Iris pigment epithelial cell (primary cell): ENCODE data around the gene CTNNB1.

Experiments used
- DNase-seq: peaks from one replicate; pipeline ENCODE4 v3.0.0-alpha.2; 2011; ENCODE audit warnings: low read depth

CTNNB1 gene

DNA sequence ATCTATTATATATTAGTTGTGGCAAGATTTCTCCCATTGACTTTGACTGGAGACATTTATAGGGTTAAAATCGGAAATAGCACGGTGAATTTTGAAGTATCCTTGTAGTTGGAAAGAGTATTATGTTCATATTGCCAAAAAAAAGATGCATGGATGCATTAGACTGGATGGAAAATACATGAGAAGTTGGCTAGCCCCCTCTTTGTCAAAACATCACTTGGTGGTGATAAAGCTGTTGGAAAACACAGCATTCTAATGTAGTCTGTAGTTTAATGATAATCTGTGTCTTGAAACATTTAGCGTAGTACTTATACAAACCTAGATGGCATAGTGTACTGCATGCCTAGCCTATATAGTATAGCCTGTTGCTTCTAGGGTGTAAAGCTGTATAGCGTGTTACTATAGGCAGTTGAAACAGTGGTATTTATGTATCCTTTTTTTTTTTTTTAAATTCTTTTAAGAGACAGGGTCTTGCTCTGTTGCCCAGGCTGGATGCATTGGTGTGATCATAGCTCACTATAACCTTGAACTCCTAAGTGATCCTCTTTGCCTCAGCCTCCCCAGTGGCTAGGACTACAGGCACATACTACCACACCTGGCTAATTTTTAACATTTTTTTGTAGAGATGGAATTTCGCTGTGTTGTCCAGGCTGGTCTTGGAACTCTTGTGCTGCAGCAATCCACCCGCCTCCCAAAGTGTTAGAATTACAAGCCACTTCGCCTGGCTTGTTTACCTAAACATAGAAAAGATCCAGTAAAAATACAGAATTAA, 21.8 kb downstream of the CTNNB1 start:
- no peak for DNase-seq

DNA sequence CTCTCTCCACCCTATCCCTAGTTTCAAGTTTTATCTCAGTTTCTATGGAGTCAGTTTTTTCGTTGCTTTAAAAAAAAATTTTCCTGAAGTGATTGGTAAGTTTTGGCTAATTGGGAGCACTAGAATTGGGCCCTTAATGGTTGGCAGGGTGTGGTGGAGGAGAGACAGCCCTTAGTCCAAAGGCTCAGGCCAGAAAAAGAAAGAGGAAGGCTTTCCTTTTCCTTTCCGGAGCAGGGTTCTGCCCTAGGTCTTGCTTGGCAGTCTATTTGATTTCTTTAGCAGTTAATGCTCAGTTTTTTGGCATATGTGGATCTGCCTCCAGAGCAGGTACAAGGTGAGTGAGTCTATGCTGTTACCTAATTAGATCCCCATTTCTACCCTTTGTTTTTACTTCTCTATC, 22.7 kb downstream of the CTNNB1 start:
- no peak for DNase-seq

DNA sequence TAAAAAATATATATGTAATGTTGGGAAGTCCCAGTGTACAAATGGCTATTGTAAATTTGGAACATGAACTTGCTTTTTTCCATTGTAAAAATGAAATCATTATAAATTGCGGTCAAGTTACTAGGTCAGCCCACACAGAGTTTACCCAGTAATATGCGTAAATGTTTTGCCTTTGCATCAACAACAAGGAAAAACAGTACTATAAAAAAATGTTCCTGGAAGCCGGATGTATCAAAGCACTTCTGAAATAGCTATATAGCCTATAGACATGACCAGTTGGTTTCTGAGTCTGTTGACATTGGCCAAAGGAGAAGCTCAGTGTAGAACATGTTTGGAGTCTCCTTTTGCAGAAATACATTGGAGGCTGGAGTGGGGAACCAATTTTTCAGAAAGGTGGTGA, 23.2 kb downstream of the CTNNB1 start:
- no peak for DNase-seq

DNA sequence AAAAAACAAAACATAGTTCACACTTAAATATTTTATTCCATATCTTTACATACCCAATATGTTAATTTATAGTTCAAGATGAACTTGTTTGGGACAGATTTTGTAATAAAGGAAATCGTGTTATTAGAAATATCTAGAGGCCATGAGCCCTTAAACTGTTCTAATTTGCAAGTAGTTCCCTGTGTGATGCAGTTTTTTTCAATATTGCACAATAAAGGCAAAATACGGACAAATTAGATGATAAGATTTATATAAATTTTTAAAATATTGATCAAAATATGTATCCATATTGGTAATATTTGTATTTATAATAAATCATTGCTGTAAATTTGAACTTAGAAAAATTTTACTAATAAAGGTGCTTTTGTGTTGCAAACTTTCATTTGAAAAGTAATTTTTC, 23.8 kb downstream of the CTNNB1 start:
- DNase-seq: no peak

DNA sequence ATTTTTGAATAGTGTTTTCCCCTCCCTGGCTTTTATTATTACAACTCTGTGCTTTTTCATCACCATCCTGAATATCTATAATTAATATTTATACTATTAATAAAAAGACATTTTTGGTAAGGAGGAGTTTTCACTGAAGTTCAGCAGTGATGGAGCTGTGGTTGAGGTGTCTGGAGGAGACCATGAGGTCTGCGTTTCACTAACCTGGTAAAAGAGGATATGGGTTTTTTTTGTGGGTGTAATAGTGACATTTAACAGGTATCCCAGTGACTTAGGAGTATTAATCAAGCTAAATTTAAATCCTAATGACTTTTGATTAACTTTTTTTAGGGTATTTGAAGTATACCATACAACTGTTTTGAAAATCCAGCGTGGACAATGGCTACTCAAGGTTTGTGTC, 24.4 kb downstream of the CTNNB1 start:
- no peak for DNase-seq

DNA sequence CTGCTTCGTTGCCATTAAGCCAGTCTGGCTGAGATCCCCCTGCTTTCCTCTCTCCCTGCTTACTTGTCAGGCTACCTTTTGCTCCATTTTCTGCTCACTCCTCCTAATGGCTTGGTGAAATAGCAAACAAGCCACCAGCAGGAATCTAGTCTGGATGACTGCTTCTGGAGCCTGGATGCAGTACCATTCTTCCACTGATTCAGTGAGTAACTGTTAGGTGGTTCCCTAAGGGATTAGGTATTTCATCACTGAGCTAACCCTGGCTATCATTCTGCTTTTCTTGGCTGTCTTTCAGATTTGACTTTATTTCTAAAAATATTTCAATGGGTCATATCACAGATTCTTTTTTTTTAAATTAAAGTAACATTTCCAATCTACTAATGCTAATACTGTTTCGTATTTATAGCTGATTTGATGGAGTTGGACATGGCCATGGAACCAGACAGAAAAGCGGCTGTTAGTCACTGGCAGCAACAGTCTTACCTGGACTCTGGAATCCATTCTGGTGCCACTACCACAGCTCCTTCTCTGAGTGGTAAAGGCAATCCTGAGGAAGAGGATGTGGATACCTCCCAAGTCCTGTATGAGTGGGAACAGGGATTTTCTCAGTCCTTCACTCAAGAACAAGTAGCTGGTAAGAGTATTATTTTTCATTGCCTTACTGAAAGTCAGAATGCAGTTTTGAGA, 25.0 kb downstream of the CTNNB1 start:
- peak; percentile 91 for DNase-seq

DNA sequence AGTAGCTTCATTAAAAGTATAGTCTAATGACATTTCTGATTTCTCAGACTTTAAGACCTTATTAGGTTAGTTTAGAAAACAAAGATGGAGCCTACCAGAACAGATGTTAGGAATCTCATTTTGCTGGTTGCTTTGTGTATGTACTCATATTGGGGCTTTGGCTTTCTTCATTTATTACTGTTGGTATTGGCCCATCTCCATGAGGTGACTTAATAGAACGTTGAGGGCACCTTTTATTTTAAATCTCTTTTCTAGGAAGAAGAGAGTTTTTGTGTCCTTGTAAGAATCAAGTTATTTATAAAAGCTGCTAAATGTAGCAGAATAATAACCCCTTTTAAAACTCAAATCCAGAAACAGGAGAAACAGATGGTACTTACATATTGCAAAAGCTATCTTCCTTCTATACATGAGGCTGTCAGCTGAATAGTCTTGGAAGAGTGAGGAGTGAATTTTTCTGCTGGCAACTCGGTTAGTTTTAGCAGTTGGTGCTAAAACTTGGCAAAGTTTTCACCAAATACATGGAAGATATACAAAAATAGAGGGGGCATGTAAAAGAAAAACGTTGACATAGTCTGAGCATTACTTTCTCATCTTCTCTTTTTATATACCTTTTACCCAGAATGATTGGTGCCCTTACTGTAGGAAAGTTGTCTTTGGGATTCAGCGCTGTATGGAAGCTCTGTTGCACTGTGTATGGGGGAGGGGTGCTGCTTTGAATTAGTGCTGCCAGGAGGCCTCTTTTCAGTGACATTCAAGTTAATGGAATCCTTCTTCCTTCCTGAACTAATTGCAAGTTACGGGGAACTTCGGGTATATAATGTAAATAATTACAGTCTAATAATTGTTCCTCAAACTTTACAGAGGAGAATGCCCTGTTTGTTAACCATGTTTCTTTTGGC, 35.8 kb downstream of the CTNNB1 start:
- DNase-seq: peak; percentile 38

DNA sequence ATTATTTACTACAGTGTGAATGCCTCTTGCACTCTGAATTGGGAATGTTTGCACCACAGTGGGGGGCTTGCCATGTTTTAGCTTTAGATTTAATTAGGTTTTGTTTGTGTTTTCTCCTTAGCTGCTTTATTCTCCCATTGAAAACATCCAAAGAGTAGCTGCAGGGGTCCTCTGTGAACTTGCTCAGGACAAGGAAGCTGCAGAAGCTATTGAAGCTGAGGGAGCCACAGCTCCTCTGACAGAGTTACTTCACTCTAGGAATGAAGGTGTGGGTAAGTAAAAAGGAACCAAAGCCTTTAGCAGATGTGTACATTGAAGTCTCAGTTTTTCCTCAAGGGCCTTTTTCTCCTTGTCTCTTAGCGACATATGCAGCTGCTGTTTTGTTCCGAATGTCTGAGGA, 36.9 kb downstream of the CTNNB1 start:
- no peak for DNase-seq

DNA sequence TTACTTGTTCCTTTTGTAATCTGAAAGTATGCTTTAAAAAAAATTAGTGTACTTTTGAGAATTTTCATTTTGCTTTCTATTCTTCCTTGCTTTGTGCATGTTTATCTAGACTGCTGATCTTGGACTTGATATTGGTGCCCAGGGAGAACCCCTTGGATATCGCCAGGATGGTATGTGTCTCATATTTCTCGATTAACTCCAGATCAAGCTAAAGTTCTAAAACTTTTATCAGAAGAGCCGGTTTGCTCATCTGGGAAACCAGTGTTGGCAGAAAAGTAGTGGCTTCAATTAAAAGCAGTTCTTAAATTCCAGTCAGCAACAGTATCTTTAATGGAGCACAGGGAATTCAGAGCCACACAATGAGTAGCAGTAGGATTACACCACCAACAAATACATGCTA, 38.6 kb downstream of the CTNNB1 start:
- DNase-seq: no peak

DNA sequence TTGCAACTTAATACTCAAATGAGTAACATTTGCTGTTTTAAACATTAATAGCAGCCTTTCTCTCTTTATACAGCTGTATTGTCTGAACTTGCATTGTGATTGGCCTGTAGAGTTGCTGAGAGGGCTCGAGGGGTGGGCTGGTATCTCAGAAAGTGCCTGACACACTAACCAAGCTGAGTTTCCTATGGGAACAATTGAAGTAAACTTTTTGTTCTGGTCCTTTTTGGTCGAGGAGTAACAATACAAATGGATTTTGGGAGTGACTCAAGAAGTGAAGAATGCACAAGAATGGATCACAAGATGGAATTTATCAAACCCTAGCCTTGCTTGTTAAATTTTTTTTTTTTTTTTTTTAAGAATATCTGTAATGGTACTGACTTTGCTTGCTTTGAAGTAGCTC, 40.3 kb downstream of the CTNNB1 start:
- no peak for DNase-seq

DNA sequence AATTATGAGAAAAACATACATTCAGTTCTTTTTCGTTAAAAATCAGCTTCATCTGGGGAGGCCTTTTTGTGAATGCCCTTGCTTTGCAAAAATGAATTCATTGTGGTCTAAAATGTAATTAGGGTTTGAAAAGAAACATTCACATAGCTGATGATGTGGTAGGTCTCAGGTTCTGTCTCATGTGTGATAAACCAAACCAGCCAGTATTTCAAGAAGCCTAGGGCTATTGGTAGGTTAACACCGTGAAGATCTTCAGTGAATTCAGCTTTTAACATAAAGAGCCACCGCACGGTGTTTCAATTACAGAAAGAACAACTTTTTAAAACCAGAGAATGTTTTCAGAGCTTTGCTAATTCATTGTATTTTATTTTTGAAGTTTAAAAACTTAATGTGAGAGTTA, 41.9 kb downstream of the CTNNB1 start:
- DNase-seq: no peak

DNA sequence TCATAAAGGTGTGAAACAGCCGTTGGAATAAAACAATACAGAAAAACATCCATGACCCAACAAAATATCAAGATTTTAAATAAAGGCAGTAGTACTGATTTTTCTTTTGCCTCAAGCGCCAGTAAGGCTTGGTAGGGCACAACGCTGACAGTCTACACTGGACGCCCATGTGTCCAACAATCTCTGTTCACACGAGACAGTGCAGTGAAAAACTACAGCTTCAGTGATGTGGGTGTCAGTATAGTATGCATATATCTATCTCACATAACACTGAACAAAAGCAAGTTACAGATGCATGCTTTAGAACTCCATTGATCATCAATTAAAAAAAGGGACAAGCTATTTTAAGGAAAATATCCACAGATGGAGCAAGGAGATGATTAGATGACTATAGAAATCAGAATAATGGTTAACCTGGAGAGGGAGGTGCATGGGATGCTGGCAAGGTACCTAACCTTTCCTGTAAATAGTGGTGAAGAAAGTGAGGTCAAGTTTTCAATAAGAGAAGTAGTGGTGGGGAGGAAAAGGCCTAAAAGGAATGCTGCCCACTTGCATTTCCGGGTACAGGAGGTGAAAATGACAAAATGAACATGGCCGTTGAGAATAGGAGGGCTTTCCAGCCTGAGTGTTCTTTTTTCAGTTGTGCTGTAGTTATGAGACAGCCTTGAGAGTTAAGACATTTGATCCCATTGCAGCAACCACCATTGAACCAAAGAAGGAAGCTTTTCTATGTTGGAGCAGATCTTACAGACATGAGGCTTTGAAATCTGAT, 42.7 kb downstream of the CTNNB1 start:
- no peak for DNase-seq

DNA sequence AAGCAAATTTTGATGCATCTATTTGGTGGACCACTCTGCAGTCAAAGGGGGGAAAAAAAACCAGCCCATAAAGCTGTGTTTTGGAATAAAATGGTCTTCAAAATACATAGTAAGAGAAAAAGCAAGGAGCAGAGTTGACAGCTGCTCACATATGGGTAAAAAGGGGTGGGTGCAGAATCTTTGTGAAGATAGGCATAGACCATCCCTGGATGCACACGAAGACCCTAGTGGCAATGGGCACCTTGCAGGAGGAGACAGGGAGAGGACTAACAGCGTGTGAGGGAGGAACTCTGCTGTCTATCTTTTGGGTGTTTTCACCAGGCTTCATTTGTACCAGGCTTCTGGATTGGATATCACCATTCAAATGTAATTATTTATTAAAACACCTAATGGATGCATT, 43.9 kb downstream of the CTNNB1 start:
- DNase-seq: no peak

DNA sequence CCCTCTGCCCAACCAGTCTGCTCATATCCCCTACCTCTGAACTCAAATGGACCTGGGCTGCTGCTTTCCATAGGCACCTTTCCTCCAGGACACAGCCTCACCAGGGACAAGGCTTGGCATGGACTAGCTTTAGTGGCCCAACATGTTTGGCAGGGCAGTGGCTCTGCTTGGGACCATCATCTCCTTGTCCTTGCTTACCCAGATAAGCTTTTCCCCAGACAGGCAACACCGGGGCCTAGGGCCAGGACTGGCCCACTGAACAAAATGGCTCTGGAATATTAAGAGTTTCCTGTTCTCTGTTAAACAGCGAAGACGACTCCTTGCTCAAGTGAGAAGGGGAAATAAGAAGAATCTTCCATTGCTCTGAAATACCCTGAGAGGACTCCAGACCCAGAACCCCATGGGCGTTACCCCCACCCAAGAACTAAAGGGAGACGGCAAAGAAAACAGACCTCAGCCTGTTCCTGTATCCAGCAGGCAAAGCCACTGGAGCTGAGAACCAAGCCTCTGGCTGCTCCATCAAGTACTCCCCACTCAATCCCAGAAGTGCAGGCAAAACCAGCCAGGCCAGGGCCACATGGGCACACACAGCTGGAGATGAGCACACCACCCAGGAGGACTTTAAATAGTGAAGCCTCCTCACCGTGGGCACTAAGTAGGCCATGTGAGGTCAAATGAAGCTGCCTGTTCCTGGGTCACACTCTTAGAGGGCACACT, 45.5 kb downstream of the CTNNB1 start:
- DNase-seq: no peak

DNA sequence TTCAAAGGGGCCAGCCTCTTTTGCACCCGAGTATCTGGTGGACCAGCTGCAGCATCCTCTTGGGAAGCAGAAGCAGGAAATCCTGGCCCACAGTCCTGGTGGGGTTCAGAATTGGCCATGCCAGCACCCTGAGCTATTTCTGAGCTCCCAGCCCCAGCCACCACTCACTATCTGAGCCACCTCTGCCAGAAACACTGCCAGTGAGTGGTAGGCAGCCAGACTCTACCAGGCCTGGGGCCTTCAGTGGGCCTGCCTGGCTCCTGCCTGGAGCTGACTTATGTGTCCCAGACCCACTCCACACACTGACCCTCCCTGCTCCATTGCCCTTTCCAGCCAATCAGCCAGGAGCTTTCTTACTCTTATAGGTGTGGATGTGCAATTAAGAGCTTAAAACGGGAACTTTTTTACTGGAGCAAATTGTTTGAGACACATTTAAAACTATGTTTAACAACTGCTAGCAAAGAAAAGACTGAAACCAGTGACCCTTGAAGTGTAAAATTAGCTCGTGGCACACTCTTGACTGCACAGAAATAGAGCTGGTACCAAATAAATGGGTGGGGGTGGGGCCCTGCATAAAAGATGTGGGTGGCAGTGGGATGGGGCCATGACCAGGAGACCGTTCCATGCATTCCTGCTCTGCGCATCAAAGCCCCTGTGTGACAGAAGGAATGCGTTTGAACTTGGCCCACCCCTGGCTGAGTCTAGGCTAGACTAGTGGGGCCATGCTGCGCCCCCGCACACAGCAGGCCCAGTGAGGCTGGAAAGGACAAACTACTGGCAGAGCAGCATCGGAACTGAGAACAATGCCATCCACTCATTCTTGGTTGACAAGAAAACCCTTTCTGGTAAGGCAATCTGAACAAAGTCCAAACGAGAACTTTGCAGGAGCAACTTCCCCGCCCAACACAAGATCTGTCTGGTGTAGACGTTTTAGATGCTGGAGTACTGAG, 48.0 kb downstream of the CTNNB1 start:
- no peak for DNase-seq

DNA sequence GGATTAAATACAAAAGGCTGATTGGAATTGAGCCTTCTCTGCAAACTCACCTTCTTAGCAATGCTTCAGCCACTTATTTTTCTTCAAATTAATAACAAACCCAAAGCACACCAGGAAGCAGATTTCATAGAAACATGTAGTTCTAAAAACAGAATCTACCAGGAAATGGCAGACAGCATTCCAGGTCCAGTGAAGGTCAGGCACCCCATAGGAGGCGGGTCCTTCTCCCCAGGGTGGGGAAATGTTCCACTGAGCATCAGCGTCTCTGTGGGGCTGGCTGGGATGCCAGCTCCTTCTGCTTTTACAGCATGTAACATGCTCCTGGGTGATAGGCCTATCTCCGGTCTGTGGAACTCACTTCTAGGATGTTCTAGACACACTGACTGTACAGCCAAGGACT, 49.2 kb downstream of the CTNNB1 start:
- DNase-seq: no peak

DNA sequence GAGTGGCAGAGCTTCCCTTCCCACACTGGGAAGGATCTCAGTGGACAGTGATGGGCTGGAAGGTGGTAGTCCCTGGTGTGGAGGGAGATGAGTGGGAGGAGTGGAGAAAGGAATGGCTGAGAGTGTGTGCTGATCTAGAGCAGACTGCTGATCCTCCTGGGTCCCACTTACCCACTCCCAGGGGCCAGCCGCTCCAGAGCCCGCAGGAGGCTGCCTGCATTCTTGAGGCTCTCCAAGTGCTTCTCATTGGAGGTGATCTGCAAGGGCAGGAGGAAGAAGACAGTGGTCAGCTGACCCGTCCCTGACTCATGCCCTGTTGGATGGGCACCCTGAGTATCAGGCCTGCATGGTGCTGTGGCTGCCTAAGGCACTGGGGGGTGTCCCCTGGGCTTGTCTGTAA, 50.0 kb downstream of the CTNNB1 start:
- DNase-seq: no peak

DNA sequence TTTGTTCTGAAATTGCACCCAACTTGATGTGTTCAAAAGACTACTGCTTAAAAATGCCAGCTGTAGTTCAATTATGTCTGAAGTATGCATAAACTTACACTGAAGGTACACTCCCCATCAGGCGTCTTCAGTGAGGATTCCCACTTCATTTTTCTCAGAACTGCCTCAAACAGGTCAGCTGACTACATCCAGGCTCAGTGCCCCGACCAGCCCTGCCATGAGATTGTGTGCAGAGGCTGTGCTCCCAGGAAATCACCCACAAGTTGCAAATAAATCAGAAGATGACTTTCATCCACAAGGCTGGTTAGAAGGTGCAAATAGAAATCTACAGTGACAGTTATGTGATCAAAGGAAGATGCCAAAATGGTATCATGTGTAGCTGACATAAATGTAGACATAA, 51.5 kb downstream of the CTNNB1 start:
- no peak for DNase-seq

DNA sequence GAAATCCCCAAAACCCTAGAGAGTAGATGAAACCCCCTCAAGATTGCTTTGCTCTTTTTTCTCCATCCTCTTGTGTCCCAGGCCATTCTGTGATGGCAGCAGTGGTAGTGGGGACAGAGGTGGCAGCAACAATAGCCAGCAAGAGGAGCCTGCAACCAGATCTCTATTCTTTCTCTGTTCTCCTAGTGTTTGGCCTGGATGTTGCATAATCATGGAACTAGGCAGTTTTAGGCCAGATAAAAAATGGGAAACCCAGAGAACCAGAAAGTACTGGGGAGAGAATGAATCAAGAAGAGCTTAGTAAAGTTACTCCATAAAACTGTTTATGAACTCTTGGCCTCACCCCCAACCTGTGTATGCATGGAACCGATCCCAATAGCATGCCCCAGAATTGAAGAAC, 52.3 kb downstream of the CTNNB1 start:
- no peak for DNase-seq

DNA sequence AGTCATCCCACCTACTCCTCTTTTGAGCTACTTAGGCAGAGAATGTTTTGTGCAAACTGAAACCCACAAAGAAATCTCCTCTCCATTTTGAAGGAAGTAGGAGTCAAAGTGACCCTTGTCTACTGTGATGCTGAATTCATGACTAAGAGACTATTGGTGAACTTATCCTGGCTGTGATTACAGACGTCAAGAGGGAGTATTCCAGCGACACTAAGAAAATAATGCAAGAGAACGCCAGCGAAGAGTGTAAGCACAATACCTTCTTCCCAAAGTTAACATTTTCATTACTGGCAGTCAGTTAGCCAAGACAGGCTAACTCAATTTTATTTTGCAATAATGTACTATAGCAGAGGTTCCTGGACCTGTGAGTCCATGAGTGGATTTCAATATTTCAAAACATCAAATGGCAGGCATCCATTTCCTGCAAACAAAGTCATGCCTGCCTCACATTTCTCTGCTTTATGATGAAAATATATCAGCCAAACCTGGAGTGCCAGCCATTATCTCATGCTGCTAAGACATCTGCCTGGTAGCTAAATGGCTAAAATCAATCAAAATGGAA, 59.0 kb downstream of the CTNNB1 start:
- peak; percentile 30 for DNase-seq
